NT2/D1 (cell line): Measurements from ENCODE around the gene COP1.
"Not testable (repeated sequence)": the region's sequence is repeated elsewhere in the genome, so short reads cannot be mapped to it uniquely, and the experiment has no call there.

Source experiments
- SUZ12 ChIP-seq: IDR thresholded peaks from 2 replicates; pipeline ENCODE4 v1.6.1; 2011; ENCODE audit not compliant: insufficient read length, insufficient read depth; ENCODE audit errors: extremely low read depth
- YY1 ChIP-seq: IDR thresholded peaks from 2 replicates; pipeline ENCODE4 v1.6.1; 2011; ENCODE audit not compliant: insufficient read length, insufficient read depth
- ZNF274 ChIP-seq: IDR thresholded peaks from 2 replicates; pipeline ENCODE4 v1.6.1; 2011; ENCODE audit warnings: mild to moderate bottlenecking, low read depth, low read length

- not testable (repeated sequence) for TF ChIP-seq YY1, ZNF274, SUZ12
These were observed 119.3 kb downstream of the COP1 start for GRCh38 chr1:176087746-176088145.
